ENCODE results near the gene SLC8A1.

The SLC8A1 gene

DNA sequence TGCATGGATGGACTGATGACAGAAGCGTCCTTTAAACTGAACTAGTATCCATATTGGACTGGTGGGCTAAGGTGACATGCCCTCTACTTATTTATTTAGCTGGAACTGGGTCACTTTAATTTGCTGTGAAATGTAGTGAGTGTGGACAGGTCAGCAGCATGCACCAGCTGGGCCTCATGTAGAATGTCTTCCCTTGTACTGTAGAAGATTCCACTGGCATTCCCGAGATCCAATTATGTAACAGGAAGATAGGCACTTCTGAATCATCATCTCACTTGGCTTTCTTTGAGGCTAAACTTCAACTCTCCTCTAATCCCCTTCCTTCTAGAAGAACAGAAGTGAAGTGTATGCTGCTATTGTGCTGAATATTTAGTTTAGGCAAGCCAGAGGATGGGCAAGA is 296.2 kb downstream of the SLC8A1 start:
- DNase-seq (ENCODE audit: low read depth, low spot score), result no peak

DNA sequence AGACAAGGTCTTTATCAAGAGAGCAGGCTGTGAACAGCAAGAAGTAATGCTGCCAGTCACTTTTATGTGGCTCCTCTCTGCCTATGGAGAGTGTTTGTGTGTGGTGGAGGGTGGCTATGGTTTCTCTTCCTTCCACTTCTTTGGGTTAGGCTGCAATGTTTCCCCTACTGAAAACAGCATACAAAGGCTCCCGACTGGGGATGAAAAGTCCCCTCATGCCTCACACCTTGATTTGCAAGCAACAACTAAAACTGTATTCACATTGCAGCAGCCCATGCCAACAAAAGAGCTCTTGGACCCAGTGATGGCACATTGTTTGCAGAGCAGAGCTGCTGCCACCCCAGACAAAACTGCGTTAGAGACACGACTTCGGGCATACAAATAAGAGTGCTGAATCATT is 301.6 kb downstream of the SLC8A1 start:
- no peak for DNase-seq (ENCODE audit: low read depth, low spot score)

DNA sequence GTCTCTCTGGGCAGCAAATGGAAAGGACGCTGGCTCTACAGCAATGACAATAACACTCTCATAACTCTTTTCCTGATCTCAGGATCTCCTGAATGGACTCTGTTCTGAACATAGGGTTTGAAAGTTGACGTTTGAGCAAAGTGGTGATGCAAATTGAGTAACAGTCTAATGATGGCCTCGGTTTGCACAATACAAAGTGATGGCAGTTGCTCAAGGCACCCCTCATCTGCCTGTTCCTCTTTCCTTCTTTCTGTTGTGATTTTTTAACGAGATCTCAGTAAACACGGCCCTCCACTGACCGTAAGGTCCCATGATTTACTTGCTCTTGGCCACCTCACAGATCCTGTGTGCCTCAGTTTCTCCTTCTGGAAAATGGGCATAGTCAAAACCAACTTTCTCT is 303.6 kb downstream of the SLC8A1 start:
- no peak for DNase-seq (ENCODE audit: low read depth, low spot score)

GRCh38 chr2:40147360-40147759 is 304.5 kb downstream of the SLC8A1 start:
- DNase-seq (ENCODE audit: low read depth, low spot score), result no peak

DNA sequence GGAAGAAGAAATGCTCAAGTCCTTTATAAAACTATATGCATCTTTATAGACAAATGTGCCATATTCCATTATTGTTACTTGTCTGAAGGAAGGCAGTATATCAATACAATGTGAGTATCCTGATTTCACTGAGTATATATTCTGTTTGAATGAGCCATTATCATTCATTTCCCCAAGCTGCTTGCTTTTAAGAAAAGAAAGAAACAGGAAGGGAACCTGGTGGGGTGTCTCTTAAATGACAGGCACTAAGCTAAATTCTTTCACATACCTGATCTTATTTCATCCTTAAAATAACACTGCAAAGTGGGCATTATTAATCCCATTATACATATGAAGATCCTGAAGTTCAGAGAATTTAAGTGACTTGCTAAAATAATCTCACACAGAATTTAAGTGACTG is 307.9 kb downstream of the SLC8A1 start:
- no peak for DNase-seq (ENCODE audit: low read depth, low spot score)

GRCh38 chr2:40138314-40138713 is 313.6 kb downstream of the SLC8A1 start:
- no peak for DNase-seq (ENCODE audit: low read depth, low spot score)

DNA sequence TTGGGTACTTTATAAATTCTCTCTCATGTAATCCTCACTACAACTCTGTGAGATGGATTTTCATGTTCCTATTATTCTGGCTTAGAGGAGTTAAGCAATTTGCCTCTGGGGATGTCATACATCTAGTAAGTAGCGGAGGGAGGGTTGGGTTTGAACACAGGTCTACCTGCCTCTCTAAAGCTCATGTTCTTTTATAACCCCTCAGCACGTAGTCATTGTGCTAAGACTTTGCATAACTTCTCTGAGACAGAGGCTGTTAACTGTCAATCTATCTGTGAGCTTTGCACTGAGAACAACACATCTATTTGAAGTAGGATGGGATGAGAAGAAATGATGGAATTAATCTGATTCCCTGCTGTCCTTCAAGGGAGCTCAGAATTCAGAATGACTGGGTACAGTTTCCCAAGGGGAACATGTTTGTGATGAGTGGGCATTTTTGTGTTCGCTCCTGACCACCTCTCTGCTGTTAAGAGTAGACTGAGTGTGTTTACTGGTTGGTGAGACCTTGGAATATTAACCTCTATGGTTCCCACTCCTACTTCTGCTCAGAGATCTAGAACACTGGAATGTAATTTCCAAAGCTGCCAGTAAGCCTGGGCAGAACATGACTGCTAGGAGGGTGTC is 320.7 kb downstream of the SLC8A1 start:
- no peak for DNase-seq (ENCODE audit: low read depth, low spot score)

GRCh38 chr2:40130251-40130994 is 321.5 kb downstream of the SLC8A1 start:
- no peak for DNase-seq (ENCODE audit: low read depth, low spot score)

DNA sequence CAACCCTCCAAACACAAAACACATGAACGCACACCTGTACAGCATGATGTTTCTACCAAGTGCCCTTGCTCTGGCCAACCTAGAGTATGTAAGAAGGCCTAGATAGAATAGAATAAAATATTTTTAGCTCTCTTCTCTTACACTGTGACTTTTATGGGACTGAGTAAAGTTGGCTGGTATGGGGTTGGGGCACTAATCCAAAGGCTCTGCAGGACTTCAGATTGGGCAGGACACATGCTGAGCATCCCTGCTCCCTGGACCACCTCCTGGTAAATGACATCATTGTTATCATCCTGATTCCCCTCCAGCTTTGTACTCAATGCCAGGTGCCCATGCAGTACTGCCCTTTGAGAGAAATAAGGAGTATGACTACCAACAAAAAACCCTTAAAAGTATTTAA is 322.2 kb downstream of the SLC8A1 start:
- no peak for DNase-seq (ENCODE audit: low read depth, low spot score)

GRCh38 chr2:40128796-40129195 is 323.1 kb downstream of the SLC8A1 start:
- DNase-seq (ENCODE audit: low read depth, low spot score), result no peak

DNA sequence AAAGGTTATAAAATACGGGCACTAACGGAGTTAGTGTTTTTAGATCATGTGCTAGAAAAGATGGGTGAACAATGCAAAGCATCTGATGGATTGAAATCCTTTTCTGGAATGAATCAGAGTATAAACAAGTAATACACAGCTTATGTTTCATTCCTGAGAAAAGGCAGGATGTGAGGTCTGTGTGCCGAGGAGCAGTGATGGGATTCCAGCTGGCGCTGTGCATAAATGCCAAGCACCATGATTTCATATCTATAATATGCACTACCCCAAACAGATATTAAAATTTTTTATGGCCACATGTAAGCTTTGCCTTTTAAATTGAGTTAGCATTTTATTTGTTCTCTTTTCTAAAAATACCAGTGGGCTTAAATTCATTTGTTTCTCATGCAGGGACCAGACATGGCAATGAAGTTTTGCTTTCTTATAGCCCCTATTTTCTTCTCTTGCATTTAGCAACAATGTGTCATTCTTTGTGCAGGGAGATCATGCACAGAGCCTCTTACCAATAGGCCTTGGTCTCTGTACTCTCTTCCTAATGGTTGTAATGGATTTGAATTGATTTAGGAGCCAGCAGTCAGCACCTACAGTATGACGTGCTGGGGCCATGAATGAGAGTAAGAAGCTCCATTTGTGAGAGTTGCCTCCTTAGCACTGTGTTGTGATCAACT is 323.9 kb downstream of the SLC8A1 start:
- no peak for DNase-seq (ENCODE audit: low read depth, low spot score)

DNA sequence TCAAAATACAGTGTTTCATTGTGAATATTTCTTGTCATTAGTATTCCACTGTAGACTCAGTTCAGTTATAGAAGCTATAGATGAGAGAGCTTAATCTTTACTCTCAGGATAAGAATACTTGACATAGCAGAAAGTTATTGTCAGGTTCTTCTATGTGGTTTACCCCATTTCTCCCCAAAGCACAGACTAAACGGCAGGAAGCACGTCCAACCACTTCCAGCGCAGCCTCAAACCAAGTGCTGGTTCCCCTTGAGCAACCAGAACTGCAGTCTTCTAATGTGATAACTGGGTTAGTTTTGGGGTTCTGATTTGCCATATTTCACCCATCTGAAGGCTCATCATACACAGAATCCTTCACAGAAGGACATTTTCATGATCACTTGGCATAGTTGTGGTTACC is 324.7 kb downstream of the SLC8A1 start:
- DNase-seq (ENCODE audit: low read depth, low spot score), result no peak

DNA sequence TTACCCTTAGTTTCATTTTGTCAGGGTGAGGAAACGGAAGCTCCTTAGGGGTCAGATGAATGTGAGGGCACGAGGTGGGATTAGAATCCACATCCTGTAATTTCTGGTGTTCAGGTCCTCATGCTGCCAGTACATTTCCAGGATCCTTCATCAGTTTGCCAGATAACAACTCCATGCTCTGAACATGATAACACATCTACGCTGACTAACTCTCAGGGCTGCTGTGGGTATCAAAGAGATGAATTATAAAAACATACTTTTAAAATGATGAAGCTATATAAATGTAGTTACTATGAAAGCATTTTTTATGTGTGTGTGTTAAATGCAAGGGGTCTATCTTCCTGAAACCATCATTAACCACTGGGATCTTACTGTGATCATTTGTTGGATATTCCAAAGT is 325.9 kb downstream of the SLC8A1 start:
- DNase-seq (ENCODE audit: low read depth, low spot score), result no peak

- no peak for DNase-seq (ENCODE audit: low read depth, low spot score)
Measured at GRCh38 chr2:40123746-40124145, 328.1 kb downstream of the SLC8A1 start.

GRCh38 chr2:40123326-40123725 is 328.6 kb downstream of the SLC8A1 start:
- no peak for DNase-seq (ENCODE audit: low read depth, low spot score)

GRCh38 chr2:40120957-40121356 is 330.9 kb downstream of the SLC8A1 start:
- no peak for DNase-seq (ENCODE audit: low read depth, low spot score)

- no peak for DNase-seq (ENCODE audit: low read depth, low spot score)
Measured at GRCh38 chr2:40120026-40120425, 331.9 kb downstream of the SLC8A1 start.

DNA sequence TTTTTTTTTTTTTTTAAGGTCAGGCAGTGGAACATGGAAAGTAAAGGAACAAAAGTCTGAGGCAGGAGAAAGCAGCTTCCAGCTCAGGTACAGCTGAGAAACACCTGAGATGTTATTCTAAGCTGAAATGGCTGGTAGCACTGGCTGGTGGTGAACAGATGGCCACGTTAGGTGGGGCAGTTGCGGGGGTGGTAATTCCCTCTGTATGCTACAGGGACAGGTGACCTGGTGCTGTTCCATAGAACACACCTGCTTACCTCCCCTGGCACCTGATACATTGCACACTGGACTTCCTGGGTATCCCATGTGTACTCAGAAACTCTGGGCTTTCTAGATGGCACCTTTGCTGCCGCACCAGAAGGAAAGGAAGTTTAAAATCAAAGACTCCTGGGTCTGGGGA is 333.3 kb downstream of the SLC8A1 start:
- DNase-seq (ENCODE audit: low read depth, low spot score), result no peak

- no peak for DNase-seq (ENCODE audit: low read depth, low spot score)
Measured at GRCh38 chr2:40115894-40116293, 336.0 kb downstream of the SLC8A1 start.

- DNase-seq (ENCODE audit: low read depth, low spot score), result no peak
Measured at GRCh38 chr2:40115348-40115747, 336.5 kb downstream of the SLC8A1 start.

- no peak for DNase-seq (ENCODE audit: low read depth, low spot score)
Measured at GRCh38 chr2:40113997-40114396, 337.9 kb downstream of the SLC8A1 start.

- DNase-seq (ENCODE audit: low read depth, low spot score), result no peak
Measured at GRCh38 chr2:40113272-40113968, 338.5 kb downstream of the SLC8A1 start.

All from smooth muscle cell of the brain vasculature (primary cell).